GM21390 (cell line): ENCODE data around the gene KCTD21.

Experiments
- ATAC-seq: cut with Tn5 transposase; IDR thresholded peaks from one replicate; pipeline ENCODE4 v1.9.1; 2021; ENCODE audit not compliant: unreplicated experiment

Gene KCTD21

GRCh38 chr11:78219493-78220217 is 31.2 kb upstream of the KCTD21 start:
- no peak for ATAC-seq

DNA sequence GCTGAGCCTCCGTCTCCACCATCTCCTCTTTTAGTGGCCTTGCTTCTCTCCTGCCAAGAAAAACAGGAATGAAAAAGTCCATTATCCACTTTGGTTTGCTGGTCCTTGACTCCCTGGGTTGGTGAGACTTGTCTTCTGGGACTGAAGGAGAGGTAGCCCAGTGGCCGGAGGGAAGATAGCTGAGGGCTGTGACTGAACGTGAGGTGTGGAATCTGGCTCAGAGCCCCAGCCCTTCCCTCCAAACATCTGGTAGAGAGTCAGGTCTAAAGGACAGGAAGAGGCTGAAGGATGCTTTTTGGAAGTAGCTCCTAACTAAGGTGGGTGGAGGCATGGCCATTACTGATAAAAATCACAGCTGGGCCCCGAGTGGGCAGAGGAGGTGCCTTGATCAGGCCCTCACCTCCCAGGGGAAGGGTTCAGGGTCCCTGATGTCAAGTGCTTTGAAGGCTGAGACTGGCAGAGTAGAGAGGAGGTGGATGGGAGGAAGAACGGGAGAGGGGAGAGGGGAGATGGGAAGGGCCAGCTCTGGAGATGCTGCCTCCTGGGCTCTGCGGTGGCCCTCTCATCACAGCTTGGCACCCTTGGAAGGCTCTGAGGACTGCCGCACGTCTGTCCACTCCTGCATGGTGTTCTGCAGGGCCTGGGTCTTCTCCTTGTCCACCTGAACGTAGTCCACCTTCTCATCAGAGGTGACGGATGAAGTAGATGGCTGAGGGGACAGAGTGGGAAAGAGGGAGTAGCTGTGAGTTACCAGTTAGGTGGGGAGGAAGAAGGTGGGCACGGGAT is 30.5 kb upstream of the KCTD21 start:
- ATAC-seq: no peak

GRCh38 chr11:78217650-78218541 is 29.5 kb upstream of the KCTD21 start:
- ATAC-seq: no peak

- no peak for ATAC-seq
Measured at GRCh38 chr11:78216571-78217287, 28.3 kb upstream of the KCTD21 start.

- ATAC-seq: no peak
Measured at GRCh38 chr11:78216021-78216420, 27.6 kb upstream of the KCTD21 start.

DNA sequence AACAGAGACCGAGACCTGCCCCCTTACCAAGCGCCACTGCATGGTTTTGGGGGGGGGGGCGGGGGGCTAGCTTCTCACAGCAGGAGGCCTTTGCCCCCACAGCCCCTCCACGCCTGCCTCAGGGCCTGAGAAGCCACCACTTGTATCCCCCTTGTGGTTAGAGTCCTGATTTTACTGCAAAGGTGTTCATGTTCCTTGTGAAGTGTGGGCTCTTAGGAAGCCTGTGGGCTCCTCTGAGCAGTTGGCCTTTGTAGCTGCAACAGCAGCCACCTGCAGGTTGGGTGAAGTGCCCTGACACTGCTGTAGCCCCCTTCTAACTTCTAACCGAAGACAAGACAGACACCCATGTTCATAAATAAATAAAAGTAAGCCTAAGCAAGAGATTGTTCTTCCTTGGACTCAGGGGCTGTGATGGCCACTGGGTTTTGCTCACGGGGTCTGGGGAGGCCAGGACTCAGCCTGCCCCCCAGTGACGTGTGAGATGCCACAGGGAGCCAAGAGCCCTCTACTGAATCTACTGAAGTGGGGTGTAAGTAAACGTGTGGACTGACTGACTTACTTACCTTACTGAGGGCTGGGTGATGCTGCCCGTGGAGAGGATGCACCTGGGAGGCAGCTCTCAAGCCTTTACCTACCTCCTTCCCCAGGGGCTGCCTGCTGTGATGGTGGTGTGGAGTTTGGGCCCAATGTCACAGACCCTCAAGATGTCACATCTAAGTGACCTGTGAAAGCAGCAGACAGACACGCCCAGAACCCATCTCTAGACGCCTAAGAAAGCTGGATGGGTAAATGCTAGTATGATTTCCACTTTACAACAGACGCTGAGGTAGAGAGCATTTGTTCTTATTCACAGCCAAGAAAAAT is 26.1 kb upstream of the KCTD21 start:
- no peak for ATAC-seq

- ATAC-seq: no peak
Measured at GRCh38 chr11:78213526-78214330, 25.3 kb upstream of the KCTD21 start.

DNA sequence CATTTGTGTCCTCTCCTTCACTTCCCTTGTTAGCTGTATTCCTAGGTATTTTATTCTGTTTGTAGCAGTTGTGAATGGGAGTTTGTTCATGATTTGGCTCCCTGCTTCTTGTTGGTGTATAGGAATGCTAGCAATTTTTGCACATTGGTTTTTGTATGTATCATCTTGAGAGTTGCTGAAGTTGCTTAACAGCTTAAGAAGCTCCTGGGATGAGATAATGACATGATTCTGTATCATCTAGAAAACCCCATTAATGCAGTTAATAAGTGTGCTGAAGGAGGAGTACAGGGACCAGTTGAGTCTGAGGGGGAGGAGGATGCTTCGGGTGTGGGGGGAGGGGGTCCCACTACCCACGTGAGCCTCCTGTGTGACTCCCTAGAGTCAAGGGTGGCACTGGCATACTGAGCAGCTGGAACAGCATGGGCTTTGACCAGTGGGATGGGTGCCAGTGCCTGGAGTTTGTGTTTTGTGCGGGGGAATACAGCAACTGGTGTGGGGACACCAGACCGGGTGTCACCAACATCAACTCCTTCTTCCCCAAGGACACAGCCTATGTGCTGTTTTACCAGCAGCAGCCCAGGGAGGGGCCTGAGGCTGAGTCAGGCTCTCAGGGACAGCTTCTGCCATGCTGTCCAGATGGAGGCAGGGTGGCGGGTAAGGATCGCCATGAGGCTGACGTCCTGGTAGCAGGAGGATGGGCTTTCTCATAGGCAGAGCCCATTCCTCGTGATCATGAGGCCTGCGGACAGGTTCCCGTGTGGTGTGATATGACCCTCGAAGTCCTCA is 24.4 kb upstream of the KCTD21 start:
- no peak for ATAC-seq

GRCh38 chr11:78211565-78211964 is 23.1 kb upstream of the KCTD21 start:
- ATAC-seq: no peak

GRCh38 chr11:78210000-78210608 is 21.7 kb upstream of the KCTD21 start:
- no peak for ATAC-seq

DNA sequence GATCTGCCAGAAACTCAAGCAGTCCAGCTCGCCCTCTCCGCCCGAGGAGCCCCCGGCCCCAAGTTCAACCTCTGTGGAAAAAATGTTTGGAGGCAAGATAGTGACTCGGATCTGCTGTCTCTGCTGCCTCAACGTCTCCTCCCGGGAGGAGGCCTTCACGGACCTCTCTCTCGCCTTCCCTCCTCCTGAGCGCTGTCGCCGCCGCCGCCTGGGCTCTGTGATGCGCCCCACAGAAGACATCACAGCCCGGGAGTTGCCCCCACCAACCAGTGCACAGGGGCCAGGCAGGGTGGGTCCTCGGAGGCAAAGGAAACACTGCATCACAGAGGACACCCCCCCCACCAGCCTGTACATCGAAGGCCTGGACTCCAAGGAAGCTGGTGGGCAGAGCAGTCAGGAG is 21.1 kb upstream of the KCTD21 start:
- no peak for ATAC-seq

DNA sequence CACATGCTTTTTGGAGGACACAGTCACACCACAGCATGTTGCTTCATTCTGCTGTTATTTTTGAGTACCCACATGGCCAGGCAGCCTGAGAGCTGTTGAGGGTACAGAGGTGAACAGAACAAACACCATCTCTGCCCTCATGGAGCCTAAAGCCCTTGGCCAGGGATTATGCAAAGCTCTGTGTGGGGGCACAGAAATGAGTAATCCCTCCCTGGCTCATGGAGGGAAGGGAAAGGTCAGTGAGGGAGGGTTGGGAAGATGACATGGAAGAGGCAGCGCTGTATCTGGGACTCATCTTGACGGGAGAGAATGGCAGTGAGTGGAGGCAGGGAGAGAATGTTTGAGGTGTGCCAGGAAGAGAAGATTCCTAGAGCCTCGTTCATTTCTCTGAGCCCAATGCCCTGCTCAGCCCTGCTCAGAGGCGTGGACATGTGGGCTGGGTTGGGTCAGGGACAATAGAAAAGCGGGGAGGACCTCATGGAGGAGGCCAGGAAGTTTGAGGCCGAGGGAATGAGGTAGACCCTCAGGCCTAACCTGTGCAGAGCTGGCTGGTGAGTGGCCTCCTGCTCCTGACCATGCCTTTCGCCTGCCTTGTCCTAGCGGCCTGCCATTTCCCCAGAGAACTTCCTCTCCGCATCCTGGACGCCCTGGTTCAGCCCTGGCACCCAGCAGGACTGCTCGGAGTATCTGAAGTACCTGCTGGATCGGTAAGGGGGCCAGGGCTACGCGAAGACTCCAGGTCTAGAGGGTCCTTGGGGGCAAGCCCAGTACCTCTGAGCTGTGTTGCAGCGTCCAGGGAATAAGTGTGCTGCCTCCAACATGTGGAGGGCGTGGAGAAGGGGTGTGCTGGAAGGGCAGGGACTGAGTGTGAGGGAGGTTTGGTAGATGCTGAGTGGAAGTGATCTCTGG is 20.1 kb upstream of the KCTD21 start:
- no peak for ATAC-seq

DNA sequence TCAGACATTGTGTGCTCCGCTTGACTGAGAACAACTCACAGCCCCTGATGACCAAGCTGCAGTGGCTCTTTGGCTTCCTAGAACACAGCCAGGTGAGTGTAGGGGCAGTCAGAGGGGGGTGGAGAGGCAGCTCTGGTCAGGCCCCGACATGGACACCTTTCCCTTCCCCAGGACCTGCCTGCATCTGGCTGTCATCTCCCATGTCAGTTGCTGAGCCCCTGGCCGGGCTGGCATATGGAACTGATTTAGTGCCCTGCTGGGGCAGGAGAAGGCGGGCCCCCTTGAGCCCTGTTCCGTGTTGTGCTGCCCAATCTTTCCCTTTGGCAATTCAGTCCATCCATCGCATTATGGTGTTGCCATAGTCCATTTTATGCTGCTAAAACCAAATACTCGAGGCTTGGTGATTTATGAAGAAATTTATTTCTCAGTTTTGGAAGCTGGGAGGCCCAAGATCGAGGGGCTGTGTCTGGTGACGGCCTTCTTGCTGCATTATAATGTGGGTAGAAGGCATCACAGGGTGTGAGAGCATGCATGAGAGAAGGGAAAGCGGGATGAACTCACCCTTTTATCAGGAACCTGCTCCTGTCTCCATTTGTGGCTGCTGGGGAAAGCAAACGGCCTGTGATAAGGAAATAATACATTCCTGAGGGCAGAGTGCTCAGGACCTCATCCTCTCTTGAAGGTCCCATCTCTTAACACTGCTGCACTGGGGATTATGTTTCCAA is 19.3 kb upstream of the KCTD21 start:
- no peak for ATAC-seq

- no peak for ATAC-seq
Measured at GRCh38 chr11:78205691-78206090, 17.3 kb upstream of the KCTD21 start.

DNA sequence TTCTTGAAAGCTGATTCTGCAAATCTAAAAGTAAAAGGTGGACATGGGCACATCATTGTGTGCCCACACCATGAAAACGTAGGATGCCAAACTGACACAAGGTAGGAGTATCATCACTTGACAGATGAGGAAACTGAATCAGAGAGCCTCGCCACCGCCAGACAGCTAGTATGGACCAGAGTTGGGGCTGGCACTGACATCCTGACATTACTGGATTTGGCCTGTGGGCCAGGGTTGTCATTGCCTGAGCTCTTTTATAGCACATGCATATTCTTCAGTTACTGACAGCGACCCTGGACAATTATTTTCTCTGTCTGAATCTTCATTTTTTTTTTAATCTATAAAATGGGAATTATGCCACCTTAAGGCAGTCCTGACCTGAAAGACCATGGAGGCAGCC is 16.8 kb upstream of the KCTD21 start:
- no peak for ATAC-seq

DNA sequence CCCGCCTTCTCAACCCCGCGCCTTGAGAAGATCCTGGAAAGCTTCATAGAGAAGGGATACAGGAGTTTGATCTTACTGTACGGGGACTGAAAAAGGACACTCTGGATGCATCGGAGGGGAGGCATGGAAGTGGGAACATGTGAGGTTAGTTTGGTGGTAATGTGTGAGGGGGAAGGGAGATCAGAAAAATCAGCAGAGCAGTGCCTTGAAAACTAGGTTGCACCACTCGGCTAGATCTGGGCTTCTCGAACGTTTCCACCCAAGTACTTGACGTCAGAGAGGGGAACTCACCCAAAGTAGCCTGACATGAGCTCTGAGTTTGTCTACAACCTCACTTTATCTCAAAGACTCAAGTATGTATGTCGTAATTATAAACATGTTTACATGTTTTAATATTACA is 14.8 kb upstream of the KCTD21 start:
- no peak for ATAC-seq
